Activated CD8-positive, alpha-beta T cell treated with anti-CD3 and anti-CD28 coated beads for 36 hours (primary cell): ENCODE results near the gene C7orf57. TPM values are rescaled to one million over a fixed set of nuclear protein-coding genes. Genes with fewer than 3 reads are reported as not detected.

Experiments used
- ATAC-seq: fragments of 200-7000 bp; cut with Tn5 transposase; one replicate; pipeline ENCODE4 v1.10.0; 2021; ENCODE audit warnings: mild to moderate bottlenecking, moderate library complexity
- CTCF ChIA-PET: fragments of 350-600 bp; sonication (Branson Sonifier 250); formaldehyde crosslinking; loops from one replicate; lab custom pipeline; 2021; ENCODE audit warnings: antibody characterized with exemption; lab: Charles Lee
- POLR2A ChIA-PET: fragments of 350-600 bp; sonication (Branson Sonifier 250); formaldehyde crosslinking; loops from one replicate; lab custom pipeline; 2021; ENCODE audit warnings: antibody characterized with exemption; lab: Charles Lee
- DNase-seq: peaks from one replicate; pipeline ENCODE4 v3.0.0-alpha.2; 2020
- H3K27ac Mint-ChIP-seq: one replicate; pipeline ENCODE4 v1.8.0; 2021; ENCODE audit warnings: mild to moderate bottlenecking, mixed read lengths
- H3K27me3 Mint-ChIP-seq: one replicate; pipeline ENCODE4 v1.8.0; 2021; ENCODE audit warnings: mixed read lengths
- H3K36me3 Mint-ChIP-seq: one replicate; pipeline ENCODE4 v1.8.0; 2021; ENCODE audit warnings: low read depth, mixed read lengths
- H3K4me1 Mint-ChIP-seq: one replicate; pipeline ENCODE4 v1.8.0; 2021; ENCODE audit warnings: low read depth, mixed read lengths
- H3K4me3 Mint-ChIP-seq: one replicate; pipeline ENCODE4 v1.8.0; 2021; ENCODE audit warnings: mild to moderate bottlenecking, moderate library complexity, mixed read lengths
- H3K9me3 Mint-ChIP-seq: one replicate; pipeline ENCODE4 v1.8.0; 2021; ENCODE audit warnings: mixed read lengths
- intact Hi-C: fragments of 100-400 bp; cut with micrococcal nuclease; formaldehyde crosslinking; loops from one replicate; pipeline ENCODE4 v1.10.0; 2022
- total RNA-seq, 2 experiments: library from RNA; stranded (reverse); gene quantifications; one replicate each; pipeline ENCODE4 v1.2.3, GENCODE V29; 2021
- TF ChIP-seq, protein P1 (sequence below): fragments of 200-600 bp; IDR thresholded peaks from one replicate; pipeline ENCODE4 v1.8.0; 2022; ENCODE audit warnings: antibody characterized with exemption, mild to moderate bottlenecking

C7orf57 gene
- total RNA-seq, 2 experiments from 2014 or later: 0.74 to 0.83 TPM

DNA sequence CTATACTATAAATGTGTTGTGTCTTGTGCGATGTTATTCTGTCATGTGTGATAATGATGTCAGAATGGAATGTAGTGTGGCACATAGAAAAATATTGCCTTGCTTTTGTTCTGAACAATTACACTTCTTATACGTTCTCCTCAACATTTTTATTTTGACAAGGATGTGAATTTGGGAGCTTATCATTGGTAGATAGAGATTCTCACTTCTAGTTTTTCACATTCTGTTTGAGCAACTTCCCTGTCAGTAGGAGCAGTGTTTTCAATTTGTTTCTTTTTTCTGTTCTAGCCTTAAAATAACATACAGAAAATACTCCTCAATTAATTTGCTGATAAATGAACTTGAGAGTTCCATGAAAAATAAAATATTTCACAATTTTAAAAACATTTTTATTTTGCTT, 24.0 kb upstream of the C7orf57 start:
- intact Hi-C loops: no loop called here
- DNase-seq (no peak), ATAC-seq (no peak)
- POLR2A ChIA-PET: no interaction called here
- TF ChIP-seq, protein P1, sequence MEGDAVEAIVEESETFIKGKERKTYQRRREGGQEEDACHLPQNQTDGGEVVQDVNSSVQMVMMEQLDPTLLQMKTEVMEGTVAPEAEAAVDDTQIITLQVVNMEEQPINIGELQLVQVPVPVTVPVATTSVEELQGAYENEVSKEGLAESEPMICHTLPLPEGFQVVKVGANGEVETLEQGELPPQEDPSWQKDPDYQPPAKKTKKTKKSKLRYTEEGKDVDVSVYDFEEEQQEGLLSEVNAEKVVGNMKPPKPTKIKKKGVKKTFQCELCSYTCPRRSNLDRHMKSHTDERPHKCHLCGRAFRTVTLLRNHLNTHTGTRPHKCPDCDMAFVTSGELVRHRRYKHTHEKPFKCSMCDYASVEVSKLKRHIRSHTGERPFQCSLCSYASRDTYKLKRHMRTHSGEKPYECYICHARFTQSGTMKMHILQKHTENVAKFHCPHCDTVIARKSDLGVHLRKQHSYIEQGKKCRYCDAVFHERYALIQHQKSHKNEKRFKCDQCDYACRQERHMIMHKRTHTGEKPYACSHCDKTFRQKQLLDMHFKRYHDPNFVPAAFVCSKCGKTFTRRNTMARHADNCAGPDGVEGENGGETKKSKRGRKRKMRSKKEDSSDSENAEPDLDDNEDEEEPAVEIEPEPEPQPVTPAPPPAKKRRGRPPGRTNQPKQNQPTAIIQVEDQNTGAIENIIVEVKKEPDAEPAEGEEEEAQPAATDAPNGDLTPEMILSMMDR: no peak
- H3K27ac Mint-ChIP-seq: no peak overlapping the region
- H3K4me1 Mint-ChIP-seq: no peaks in the 10 kb centered on the region
- H3K36me3 Mint-ChIP-seq: no peaks in the 10 kb centered on the region
- CTCF ChIA-PET: interaction anchor here (1.1 kb wide), 1 partner anchor 29 kb away, joined by 3 read pairs; no protein-coding TSS in a partner anchor
- no peaks in the 10 kb centered on the region for H3K9me3 Mint-ChIP-seq
- H3K27me3 Mint-ChIP-seq: peaks cover 4% of the 10 kb centered on the region
- no peak overlapping the region for H3K4me3 Mint-ChIP-seq

DNA sequence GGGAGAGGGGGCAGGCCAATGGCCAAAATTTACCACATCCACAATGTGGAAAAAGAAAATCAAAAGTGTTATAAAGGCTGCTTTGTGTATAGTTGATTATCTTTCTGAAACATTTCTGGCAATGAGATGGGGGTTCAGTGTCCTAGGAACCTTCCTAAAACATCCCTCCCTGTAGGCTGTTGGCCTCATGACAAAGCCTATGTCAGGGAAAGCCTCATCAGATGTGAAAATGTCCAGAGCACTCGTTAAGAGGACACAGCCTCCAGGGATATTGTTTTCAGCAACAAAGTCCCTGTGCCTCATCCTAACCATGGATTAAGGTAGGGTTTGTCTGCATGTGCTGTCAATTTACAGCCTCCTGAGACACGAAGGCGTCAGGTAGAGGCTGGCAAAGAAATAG, 23.4 kb upstream of the C7orf57 start:
- no peak for DNase-seq
- TF ChIP-seq, protein P1: no peak
- ChIA-PET POLR2A (no interaction called here), CTCF (no interaction called here)
- intact Hi-C loops: no loop called here
- Mint-ChIP-seq H3K9me3 (no peaks in the 10 kb centered on the region), H3K4me3 (no peak overlapping the region), H3K4me1 (no peaks in the 10 kb centered on the region), H3K27me3 (peaks cover 4% of the 10 kb centered on the region), H3K36me3 (no peaks in the 10 kb centered on the region), H3K27ac (no peak overlapping the region)
- ATAC-seq: no peak

DNA sequence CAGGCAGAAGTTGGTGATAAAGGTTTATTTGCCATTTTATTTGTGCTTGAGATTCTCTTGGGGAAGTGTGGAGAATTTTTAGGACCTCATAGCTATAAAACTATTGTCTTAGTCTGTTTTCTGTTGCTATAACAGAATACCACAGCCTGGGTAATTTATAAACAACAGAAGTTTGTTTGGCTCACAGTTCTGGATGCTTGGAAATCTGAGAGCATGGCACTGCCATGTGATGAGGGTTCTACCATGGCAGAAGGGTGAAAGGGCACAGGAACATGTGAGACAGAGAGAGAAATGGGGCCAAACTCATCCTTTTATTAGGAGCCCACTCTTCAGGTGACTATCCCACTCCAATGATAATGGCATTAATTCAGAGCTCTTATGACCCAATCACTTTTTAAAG, 18.7 kb upstream of the C7orf57 start:
- TF ChIP-seq, protein P1: no peak
- no peaks in the 10 kb centered on the region for H3K36me3 Mint-ChIP-seq
- DNase-seq (no peak), ATAC-seq (no peak)
- intact Hi-C loops: no loop called here
- ChIA-PET POLR2A (no interaction called here), CTCF (interaction anchor here (1.5 kb wide), 1 partner anchor 85 kb away, joined by 5 read pairs; no protein-coding TSS in a partner anchor)
- no peak overlapping the region for H3K4me3 Mint-ChIP-seq
- H3K27ac Mint-ChIP-seq: no peak overlapping the region
- H3K4me1 Mint-ChIP-seq: no peaks in the 10 kb centered on the region
- peaks cover 10% of the 10 kb centered on the region for H3K27me3 Mint-ChIP-seq
- peaks cover 10% of the 10 kb centered on the region for H3K9me3 Mint-ChIP-seq

DNA sequence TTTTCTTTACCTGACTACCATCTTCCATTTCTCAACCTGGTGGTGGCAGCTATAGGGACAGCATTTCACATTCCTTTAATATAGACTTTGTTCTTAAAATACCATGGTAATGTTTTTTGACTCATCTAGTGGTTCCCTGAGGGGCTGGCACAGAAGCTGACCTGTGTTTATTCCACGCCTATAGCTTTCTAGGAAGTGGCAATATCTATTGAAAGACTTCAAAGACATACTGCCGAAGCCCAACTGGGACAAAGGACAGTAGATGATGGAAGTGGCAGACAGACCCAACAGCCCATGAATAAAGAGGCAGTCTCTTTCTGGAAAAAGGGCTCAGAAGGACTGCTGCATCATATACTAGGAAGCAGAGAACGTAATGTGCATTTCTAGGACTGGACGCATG, 17.7 kb upstream of the C7orf57 start:
- TF ChIP-seq, protein P1: no peak
- H3K4me3 Mint-ChIP-seq: no peak overlapping the region
- ATAC-seq: no peak
- no peaks in the 10 kb centered on the region for H3K36me3 Mint-ChIP-seq
- H3K27ac Mint-ChIP-seq: no peak overlapping the region
- POLR2A ChIA-PET: no interaction called here
- CTCF ChIA-PET: interaction anchor here (0.9 kb wide), 1 partner anchor 9 kb away, joined by 3 read pairs; no protein-coding TSS in a partner anchor
- no peak for DNase-seq
- no peaks in the 10 kb centered on the region for H3K4me1 Mint-ChIP-seq
- intact Hi-C loops: no loop called here
- H3K27me3 Mint-ChIP-seq: peaks cover 10% of the 10 kb centered on the region
- H3K9me3 Mint-ChIP-seq: peaks cover 14% of the 10 kb centered on the region

DNA sequence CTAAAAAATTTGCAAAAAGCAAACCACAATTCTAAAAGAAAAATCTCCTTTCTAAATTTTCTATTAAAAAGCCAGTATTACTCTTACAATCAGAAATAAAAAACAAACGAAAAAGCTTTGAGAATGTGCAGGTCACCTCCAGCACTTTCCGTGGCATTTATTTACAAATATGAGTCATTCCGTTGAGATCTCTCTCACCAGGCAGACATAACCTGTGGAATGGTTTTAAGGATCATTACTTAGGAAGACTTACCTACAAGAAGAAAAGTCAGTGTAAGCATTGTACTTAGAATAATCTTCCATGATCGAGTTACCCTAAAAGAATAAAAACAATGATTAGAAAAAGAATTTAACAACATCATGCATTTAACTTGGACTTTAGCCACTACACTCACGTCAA, 9.7 kb upstream of the C7orf57 start:
- POLR2A ChIA-PET: no interaction called here
- H3K36me3 Mint-ChIP-seq: no peaks in the 10 kb centered on the region
- no peak for ATAC-seq

More for the DNA sequence above, 9.7 kb upstream of the C7orf57 start:
- H3K9me3 Mint-ChIP-seq: peaks cover 10% of the 10 kb centered on the region
- TF ChIP-seq, protein P1: no peak
- intact Hi-C loops: no loop called here
- CTCF ChIA-PET: no interaction called here
- peaks cover 12% of the 10 kb centered on the region for H3K27me3 Mint-ChIP-seq
- no peaks in the 10 kb centered on the region for H3K4me1 Mint-ChIP-seq
- no peak overlapping the region for H3K27ac Mint-ChIP-seq
- DNase-seq: no peak
- H3K4me3 Mint-ChIP-seq: no peak overlapping the region
